Measurements from ENCODE around the gene STT3B.

STT3B gene

DNA sequence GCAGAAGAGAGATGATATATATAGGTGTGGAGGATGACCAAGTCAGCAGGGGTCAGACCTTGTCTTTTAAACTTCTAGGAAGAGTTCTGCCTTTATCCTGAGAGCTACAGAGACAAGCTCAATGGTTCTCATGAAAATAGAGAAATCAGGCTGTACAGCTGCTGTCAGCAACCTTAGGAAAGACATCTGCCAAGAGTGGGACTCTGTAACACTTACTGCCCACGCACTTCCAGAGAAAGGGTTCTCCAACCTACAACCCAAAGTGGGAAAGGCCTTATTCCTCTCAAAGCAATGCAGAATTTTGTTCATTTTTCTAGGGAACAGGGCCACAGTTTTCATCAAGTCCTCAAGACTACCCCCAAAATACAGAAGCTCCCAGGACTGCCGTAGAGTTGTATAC is 138.7 kb downstream of the STT3B start:
- TF ChIP-seq, protein P1, sequence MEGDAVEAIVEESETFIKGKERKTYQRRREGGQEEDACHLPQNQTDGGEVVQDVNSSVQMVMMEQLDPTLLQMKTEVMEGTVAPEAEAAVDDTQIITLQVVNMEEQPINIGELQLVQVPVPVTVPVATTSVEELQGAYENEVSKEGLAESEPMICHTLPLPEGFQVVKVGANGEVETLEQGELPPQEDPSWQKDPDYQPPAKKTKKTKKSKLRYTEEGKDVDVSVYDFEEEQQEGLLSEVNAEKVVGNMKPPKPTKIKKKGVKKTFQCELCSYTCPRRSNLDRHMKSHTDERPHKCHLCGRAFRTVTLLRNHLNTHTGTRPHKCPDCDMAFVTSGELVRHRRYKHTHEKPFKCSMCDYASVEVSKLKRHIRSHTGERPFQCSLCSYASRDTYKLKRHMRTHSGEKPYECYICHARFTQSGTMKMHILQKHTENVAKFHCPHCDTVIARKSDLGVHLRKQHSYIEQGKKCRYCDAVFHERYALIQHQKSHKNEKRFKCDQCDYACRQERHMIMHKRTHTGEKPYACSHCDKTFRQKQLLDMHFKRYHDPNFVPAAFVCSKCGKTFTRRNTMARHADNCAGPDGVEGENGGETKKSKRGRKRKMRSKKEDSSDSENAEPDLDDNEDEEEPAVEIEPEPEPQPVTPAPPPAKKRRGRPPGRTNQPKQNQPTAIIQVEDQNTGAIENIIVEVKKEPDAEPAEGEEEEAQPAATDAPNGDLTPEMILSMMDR (IDR thresholded peaks at IDR 0.05; ENCODE audit: low read depth, low read length): no peak

DNA sequence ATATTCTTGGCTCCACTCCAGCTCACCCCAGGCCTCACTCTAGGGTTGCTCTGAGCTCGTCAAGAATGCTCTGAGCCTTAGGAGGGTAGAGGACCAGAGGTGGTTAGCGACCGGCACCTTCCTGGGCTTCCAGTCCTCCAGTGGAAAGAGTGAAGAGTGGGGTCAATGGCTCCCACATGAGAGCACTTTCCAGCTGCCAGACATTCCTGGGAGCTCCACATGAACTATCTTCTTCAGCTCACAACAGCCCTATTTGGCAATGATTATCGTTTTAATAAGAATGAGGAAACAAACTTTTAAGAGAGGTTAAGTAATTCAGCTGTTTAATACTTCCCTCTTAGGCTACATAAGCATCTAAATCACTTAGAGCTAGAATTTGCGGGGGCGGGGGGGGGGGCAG is 139.3 kb downstream of the STT3B start:
- DNase-seq (ENCODE audit: extremely low read depth, low read depth): no peak
- TF ChIP-seq, protein P1 (IDR thresholded peaks at IDR 0.05; ENCODE audit: low read depth, low read length): no peak

More for the DNA sequence above, 138.7 kb downstream of the STT3B start:
- DNase-seq (ENCODE audit: extremely low read depth, low read depth): no peak

DNA sequence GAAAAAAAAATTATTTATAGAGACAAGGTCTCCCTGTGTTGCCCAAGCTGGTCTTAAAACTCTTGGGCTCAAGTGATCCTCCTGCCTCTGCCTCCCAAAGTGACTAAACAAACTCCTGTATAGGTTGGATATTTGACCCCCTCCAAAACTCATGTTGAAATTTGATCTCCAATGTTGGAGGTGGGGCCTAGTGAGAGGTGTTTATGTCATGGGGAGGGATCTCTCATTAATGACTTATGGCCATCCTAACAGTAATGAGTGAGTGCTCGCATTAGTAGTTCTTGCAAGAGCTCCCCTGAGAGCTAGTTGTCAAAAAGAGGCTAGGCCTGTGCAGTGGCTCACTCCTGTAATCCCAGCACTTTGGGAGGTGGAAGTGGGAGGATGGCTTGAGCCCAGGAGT is 141.2 kb downstream of the STT3B start:
- no peak for DNase-seq (ENCODE audit: extremely low read depth, low read depth)
- TF ChIP-seq, protein P1 (IDR thresholded peaks at IDR 0.05; ENCODE audit: low read depth, low read length): no peak

DNA sequence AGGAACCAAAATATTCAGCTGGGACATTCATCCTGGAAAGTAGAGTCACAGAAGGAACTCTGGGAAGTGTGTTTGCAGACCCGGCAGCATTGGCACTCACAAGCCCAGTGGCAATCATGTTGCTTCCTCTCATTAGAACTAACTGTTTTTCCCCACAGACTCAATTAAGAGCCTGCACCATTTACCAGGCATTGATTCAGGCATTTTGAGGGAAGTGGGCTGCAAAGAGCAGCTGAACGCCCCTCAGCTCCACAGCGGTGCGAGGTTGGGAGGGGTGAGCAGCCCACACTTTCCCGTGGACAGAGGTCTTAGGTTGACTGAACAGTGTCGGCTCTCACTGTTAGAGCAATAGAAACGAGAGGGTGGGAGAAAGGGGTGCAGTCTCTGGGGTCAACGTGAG is 143.8 kb downstream of the STT3B start:
- DNase-seq (ENCODE audit: extremely low read depth, low read depth): no peak
- TF ChIP-seq, protein P1 (IDR thresholded peaks at IDR 0.05; ENCODE audit: low read depth, low read length): no peak

DNA sequence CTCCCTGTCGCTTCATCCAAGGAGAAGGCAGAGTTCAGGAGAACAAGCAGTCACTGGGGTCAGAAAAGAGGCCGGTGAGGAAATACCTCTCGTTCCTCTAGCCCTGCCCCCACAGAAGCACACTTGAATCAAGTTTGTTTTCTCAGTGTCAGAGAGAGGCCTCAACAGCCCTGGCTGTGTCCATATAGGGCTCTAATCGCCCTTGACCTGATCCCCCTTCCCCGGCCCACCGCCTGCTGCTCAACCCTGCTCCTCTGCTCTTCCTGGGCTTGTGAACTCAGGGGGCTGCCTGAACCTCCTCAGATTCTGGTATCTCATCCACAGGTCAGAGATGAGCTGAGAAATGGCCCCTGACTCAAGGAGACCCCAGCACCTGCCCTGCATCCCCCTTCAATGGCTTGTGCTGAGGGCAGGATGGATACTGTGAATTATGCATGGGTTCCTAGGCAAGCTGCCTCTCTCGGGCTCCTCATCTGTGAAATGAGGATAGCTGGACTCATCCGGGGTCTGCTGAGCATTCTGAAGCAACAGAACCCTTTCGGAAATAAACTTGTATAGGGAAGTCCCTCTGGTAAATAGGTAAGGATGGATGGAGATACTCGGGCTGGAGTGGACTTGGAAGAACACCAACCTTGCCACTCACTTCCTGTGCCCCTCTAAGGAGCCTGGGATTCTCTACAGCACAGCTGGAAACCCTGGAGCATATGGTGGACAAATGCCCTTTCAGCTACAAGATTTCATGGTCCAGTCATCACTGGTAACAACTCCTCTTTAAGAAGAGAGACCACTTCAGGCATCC is 147.5 kb downstream of the STT3B start:
- TF ChIP-seq, protein P1 (IDR thresholded peaks at IDR 0.05; ENCODE audit: low read depth, low read length): no peak
- no peak for DNase-seq (ENCODE audit: extremely low read depth, low read depth)
